Astrocyte of the hippocampus (primary cell): ENCODE measurements around the gene ADARB2.
"Not testable (repeated sequence)": the region's sequence is repeated elsewhere in the genome, so short reads cannot be mapped to it uniquely, and the experiment has no call there.

Experiments
- DNase-seq: peaks from one replicate; pipeline ENCODE4 v3.0.0; 2011; ENCODE audit warnings: low read depth, low spot score

ADARB2 gene

DNA sequence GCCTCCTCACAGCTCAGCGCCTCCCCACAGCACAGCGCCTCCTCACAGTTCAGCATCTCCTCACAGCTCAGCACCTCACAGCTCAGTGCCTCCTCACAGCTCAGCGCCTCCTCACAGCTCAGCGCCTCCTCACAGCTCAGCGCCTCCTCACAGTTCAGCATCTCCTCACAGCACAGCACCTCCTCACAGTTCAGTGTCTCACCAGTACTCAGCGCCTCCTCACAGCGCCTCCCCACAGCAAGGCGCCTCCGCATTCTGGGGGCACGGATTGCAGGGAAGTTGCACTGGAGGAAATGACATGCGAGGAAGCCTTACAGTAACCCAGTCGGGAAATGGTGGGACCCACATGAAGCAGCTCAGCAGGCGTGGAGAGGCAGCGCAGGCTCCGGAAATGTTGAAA is 409.6 kb downstream of the ADARB2 start:
- no peak for DNase-seq

DNA sequence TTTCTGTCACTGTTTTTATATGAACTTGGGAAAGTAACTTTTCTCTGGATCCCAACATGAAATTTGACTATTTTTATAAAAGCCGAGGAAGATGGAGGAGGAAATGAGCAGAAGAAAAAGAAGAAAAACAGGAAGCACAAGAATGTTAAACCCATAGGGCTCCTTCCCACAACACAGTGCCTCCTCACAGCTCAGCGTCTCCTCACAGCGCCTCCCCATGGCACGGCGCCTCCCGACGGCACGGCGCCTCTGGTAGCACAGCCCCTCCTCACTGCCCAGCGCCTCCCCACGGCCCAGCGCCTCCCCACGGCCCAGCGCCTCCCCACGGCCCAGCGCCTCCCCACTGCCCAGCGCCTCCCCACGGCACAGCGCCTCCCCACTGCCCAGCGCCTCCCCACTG is 410.8 kb downstream of the ADARB2 start:
- DNase-seq: not testable (repeated sequence)

DNA sequence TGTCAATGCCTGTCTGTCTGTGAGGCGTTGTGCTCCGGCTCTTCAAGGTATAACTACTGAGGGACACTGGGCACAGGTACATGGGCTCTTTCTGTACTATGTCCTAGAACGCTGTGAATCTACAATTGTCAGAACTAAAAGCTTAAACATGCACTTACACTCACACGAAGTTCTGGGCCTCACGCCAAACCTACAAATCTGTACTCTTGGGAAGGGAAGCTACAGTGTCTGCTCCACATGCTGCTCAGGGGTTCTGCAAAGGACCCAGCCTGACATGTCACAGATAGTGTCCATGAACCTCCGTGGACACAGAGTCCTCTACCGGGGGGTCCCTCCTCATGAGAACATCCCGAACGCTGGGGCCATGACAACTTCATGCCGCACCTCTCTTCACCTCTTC is 412.4 kb downstream of the ADARB2 start:
- DNase-seq: no peak

DNA sequence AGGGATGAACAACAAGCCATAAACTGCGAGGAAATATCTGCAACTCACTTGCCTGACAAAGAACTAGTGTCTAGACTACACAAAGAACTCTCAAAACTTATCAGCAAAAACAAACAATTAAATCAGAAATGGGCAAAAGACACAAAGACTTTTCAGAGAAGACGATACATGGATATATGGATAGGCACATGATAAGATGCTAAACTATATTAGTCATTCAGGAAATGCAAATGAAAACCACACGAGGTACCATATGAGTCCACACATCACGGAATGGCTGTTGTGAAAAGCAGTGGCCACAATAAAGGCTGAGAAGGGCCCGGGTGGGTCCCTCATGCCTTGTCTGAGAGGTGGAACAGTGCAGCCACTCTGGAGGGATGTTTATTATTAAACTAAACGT is 413.4 kb downstream of the ADARB2 start:
- DNase-seq: no peak

DNA sequence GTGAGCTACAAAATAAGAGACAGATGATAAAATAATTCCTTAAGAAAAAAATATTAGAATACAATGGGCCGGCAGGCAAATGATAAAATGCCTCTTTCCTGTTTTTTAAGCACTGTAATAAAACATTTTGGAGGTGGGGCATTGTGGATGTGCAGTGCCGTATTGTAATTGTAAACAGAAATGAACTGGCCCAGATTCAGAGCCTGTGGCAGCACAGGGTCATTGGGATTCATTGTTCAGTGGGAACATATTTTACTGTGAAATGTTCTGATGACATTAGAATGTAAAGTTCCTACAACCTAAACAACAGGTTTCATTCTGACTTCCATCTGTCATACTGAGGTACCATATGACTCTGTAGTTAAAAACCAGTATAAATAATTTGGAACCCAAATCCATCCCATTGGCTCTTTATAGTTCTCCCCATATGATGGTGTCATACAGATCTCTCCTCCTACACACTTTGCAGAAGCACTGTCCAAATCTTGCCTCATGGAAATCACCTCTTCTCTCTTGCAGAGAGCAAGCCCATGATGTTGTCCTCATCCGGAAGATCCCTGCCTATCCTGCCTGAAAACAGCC is 416.5 kb downstream of the ADARB2 start:
- DNase-seq: no peak

DNA sequence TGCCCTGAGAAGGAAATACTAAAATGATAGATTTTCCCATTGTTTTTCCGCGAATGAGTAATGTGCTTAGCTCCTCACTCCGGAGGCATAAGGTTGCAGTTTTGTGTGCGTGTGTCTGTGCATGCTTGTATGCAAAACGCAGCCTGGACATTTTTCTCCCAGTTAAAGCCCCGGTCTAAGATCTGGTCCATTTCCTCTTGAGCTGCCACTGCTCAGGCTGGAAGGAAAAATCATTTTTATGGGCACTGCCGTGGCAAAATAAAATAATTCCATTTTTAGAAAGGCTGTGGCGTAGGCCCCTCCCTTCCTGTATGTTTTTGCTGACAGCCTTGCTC is 420.5 kb downstream of the ADARB2 start:
- no peak for DNase-seq

- no peak for DNase-seq
These were observed 421.1 kb downstream of the ADARB2 start for GRCh38 chr10:1316121-1316808.

GRCh38 chr10:1315178-1315577 is 422.1 kb downstream of the ADARB2 start:
- no peak for DNase-seq

DNA sequence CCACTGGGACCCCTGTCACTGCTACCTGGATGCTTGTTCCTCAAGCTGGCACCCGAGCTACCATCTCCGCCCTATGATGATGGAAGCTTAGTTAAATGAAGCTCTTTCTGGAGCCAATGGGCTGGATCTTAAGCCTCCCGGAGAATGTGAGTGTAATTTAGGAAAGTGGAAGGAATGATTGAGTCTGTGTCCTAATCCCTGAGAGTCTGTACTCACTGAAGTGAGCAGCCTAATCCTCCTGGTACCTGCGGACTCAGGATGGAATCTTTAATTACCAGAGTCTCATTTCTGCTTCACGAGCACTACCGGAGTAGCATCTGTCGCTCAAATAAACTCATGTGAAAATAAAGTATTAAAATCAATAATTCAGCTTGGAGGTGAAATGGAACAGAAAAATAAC is 425.6 kb downstream of the ADARB2 start:
- DNase-seq: no peak

DNA sequence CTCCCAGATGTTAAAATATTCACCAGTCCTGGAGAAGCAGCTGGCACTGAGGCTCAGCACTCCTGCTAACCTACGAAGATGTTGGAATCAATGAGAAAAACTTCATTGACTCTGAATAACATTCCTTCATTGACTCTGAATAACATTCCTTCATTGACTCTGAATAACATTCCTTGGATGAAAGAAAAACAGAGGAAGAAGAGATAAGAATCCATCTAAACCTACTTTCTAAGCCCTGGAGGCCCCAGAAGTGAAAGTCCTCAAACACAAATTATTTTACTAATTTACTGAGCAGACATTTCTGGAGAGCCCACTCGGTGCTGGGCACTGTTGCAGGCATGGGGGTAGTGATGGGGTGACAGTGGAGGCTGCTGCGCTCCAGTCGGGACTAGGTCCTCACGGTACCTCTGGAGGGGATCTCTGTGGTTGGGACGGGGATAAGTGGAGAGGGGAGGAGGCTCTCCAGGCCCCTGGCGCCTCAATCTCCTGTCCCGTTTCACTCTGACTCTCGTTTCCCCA is 427.0 kb downstream of the ADARB2 start:
- peak; percentile 32 for DNase-seq

DNA sequence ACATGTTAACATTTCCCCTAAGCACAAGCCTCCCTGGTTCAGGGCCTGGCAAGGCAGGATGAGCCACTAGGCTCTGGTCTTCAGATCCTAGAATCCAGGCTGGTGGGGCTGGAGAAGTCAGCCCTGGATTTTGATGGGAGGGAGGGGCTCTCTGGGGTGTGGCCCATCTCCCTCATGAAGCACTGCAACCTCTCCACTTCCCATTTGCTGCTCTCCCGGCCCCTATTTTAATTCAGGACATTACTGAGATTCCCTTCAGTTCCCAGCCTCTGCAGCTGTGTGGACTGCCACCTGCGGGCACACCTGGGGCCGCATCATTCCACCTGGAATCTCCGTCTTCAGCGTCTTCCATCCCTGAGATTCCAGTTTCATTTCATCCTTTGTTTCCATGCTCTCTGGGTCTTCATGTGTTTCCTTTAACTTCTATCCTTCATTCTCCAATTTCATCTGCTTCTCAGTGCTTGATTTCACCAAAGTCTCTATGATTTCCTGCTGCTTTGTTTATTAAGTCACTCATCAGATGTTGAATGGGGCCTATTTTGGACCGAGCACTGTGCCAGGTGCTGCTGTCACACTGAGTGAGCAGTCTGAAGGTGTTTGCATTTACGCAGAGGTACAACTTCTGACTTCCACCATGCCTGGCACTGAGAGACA is 427.6 kb downstream of the ADARB2 start:
- no peak for DNase-seq

GRCh38 chr10:1308962-1309616 is 428.2 kb downstream of the ADARB2 start:
- DNase-seq: peak; percentile 69

DNA sequence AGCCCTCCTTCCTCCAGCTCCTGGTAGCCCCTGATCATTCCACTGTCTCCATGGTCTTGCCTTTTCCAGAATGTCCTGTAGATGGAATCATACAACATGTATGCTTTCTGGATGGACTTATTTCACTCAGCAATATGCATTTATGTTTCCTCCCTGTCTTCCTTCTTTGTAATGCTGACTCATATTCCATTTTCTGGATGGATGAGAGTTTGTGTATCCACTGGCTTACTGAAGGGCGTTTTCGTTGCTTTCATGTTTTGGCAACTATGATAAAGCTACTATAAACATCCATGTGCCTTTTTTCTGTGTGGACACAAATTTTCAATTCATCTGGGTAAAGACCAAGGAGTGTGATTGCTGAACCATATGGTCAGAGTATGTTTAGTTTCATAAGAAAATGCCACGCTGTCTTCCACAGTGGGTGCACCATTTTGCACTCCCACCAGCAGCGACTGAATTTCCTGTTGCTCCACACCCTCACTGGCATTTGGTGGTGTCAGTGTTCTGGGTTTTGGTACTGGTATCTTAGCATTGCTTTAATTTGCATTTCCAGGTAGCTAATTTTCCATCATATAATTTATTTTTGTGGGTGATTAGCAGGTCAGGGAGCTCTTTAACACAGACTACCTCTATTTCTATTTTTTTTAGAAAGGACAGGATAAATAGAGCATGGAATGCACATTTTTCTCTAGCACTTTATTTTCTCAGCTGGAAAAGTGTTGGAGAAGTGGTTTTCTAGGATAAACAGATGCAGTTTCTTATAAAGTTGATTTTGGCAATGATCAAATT is 429.0 kb downstream of the ADARB2 start:
- peak; percentile 15 for DNase-seq

DNA sequence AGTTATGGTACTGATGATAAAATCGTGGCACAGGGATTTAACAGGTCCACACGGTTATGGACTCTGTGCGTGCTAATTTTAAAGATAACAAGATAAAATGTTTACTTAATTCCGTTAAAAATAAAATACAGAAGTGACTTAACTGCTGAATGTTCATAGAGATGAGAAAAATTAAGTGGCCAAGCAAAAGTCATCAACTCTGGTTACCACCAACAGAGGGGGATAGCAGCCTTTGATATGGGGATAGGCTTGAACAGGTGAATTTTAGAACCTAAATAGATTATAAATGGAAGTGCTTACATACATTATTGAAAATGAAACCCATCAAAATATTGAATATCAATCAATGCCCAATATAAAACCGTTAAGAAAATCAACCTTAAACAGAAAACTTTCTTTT is 436.2 kb downstream of the ADARB2 start:
- no peak for DNase-seq

DNA sequence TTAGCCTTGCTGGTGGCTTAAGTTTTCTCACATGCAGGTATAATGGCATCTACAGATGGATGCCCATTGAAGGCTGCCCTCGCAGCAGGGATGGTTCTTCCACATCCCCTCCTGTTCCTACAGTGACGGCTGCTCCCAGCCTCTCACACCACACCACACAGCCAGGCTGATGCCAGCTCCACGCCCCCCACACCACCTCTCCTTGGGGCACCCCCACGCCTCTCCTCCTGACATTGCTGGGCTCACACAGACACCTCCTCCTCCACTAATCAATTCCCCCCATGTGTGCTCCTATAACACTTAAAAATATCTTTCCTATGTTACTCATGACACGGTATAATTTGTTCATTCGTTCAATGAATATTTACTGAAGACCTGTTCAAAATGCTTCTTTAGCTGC is 437.1 kb downstream of the ADARB2 start:
- DNase-seq: no peak

DNA sequence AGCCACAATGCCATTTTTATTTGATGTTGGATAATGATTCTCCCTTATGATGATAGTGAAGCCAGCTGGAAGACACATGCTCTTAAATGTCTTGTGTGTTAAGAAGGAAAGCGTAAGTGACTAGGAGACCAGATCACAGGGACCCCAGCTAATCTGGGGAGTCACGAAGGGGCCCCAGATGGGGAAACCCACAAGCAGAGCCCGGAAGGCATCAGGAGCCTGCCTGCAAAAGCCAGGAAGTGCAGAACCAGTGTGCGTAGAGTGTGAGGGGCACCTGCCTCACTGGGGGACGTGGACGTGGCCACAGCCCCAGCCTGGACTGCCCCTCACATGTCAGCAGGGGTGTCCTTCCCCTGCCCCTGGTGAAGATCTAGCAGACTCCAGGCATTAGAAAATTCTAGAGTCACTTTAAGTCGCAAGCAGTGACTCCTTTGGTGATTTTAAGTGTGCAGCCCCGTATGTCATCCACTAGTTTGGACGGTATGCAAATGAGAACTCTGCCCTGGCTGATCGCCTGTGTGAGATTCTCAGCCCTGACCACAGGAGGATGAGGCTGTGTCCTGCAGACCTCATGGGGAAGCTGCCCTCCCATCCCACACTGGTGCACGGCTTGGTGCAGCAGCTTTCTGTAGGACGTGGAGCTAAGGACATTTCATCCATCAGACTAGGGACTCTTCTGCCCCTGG is 438.1 kb downstream of the ADARB2 start:
- no peak for DNase-seq

DNA sequence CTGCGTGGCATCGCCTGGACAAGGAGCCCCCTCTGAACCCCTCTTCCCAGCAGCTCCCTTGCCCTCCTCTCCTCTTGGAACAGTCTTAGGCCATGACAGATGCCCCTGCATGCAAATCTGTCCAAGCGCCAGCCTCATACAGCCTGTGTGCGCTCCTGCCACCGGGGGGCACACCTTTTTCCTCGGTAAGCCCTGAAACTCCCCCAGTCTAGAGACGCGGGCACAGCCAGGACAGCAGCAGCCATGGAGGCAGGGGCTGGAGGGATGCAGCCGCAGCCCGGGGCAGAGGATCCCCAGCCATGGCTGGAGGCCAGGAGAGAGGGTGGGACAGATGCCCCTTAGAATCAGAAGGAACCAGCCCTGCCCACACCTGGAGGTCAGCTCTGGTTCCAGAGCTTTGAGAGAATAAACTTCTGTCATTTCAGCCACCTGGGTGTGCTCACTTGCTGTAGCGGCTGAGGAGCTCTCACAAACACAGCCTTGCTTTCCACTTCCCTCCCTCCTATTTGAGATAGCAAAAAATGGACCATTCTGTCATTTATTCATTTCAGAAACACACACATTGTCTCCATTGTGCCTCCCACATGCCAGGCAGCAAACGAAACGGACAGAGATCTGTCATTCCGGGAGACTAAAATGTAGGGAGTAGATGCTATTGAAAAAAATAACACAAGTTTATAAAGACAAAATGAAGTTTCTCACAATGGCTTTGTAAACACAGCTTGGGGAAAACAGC is 439.6 kb downstream of the ADARB2 start:
- no peak for DNase-seq

DNA sequence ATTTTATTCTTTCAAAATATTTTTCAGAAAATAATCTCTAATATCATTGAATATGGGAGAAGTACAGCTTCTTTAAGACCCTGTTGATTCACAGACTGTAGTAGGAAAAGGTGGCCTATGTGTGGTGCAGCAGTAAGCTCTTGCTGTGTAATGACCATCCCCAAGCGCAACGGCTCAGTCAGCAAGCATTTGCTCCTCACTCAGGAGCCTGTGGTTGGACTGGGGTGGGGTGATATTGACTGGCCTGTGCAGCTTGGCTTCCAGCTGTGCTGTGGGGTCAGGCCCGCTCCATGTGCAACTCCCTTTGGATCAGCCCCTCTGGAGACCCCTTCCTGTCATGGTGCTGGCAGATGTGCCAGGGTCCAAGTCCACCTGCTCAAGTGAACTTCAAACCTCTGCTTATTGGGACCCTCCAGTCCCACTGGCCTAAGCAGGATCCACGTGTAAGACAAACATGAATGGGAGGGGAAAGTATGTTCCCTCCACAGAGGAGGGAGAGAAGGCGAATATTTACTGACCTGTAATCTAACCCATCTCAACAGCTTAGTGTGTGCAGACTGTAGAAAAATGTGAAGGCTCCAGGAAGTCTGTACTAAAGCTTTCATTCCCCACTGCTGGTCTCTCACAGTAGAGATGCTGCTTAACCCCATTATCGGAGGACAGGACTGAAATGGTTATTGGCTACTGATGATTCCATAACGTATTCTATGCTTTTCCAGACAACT is 441.4 kb downstream of the ADARB2 start:
- DNase-seq: no peak

DNA sequence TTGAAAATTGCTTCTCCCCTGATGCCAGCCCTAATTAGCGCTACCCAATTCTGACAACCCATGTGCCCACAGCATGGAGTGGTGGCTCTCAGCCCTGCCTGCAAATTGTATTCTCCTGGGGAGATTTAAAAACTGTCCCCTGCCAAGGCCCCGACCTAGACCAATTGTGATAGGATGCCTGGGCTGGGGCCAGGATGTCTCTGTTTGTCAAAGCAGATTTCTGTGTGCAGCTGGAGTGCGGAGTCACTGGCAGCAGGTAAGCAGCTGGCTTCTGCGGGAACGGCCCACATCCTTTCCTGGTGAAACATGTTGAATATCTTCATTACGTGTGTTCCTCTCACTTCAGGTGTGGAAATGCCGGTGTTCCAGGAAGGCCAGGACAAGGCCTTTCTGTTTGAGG is 442.6 kb downstream of the ADARB2 start:
- DNase-seq: no peak
